SK-N-SH (cell line): Measurements from ENCODE around the gene SRSF3. TPM values are rescaled to one million over a fixed set of nuclear protein-coding genes. Genes with fewer than 3 reads are reported as not detected.
"Not testable (repeated sequence)": the region's sequence is repeated elsewhere in the genome, so short reads cannot be mapped to it uniquely, and the experiment has no call there.

Experiments
- CTCF ChIA-PET: fragments of 300-600, 350-600 bp; formaldehyde crosslinking; extraction: SDS; loops from one replicate; lab custom pipeline; 2021; lab: Yijun Ruan, JAX
- POLR2A ChIA-PET: fragments of 350-600 bp; sonication (Branson Sonifier 250); formaldehyde crosslinking; extraction: SDS; loops from one replicate; lab custom pipeline; 2020; ENCODE audit warnings: antibody characterized with exemption, inconsistent platforms; lab: Yijun Ruan, JAX
- DNase-seq: peaks from one replicate; pipeline ENCODE4 v3.0.0; 2012
- H2AFZ ChIP-seq: fragments of 200-600 bp; sonication (generic); 2 replicates; pipeline ENCODE4 v1.8.1; 2016; ENCODE audit warnings: antibody characterized with exemption, mild to moderate bottlenecking, low read depth
- H3F3A ChIP-seq: fragments of 200-600 bp; sonication (generic); replicated peaks from 2 replicates; pipeline ENCODE3; 2016; ENCODE audit warnings: antibody characterized with exemption, mild to moderate bottlenecking; ENCODE audit not compliant: insufficient read depth
- H3K27ac ChIP-seq, 2 experiments: fragments of 200-500 bp in 1 of 2; fragments of 200-600 bp in 1 of 2; sonication (Bioruptor generic) in 1 of 2; sonication (generic), shearing (Covaris generic) in 1 of 2; 2 replicates each; pipeline versions ENCODE4 v1.5.1 to v1.6.1; 2014 to 2016; ENCODE audit warnings: low read depth in 2 of 2, inconsistent platforms in 1 of 2, low read length in 1 of 2, mild to moderate bottlenecking in 1 of 2, mixed read lengths in 1 of 2
- H3K27me3 ChIP-seq: fragments of 200-600 bp; sonication (generic), shearing (Covaris generic); 2 replicates; pipeline ENCODE4 v1.6.1; 2016; ENCODE audit warnings: mixed run types; ENCODE audit not compliant: insufficient read depth
- H3K36me3 ChIP-seq, 2 experiments: fragments of 200-500 bp in 1 of 2; fragments of 200-600 bp in 1 of 2; sonication (Bioruptor generic) in 1 of 2; sonication (generic) in 1 of 2; replicated peaks in 1 of 2; 2 replicates each; pipeline versions ENCODE3 to v1.5.1; 2014 to 2016; ENCODE audit warnings: low read length in 1 of 2, mild to moderate bottlenecking in 1 of 2; ENCODE audit not compliant: insufficient read depth in 2 of 2, control insufficient read depth in 1 of 2
- H3K4me1 ChIP-seq, 2 experiments: fragments of 200-500 bp in 1 of 2; fragments of 200-600 bp in 1 of 2; sonication (Bioruptor generic) in 1 of 2; sonication (generic), shearing (Covaris generic) in 1 of 2; 2 replicates each; pipeline versions ENCODE4 v1.5.1 to v1.6.1; 2014 to 2016; ENCODE audit warnings: low read depth in 1 of 2, low read length in 1 of 2, mixed run types in 1 of 2; ENCODE audit not compliant: insufficient read depth in 2 of 2, control insufficient read depth in 1 of 2
- H3K4me2 ChIP-seq: fragments of 200-600 bp; sonication (generic), shearing (Covaris generic); 2 replicates; pipeline ENCODE4 v1.6.1; 2017; ENCODE audit warnings: mixed run types
- H3K4me3 ChIP-seq, 2 experiments: fragments of 200-500 bp in 1 of 2; fragments of 200-600 bp in 1 of 2; sonication (Bioruptor generic) in 1 of 2; sonication (generic), shearing (Covaris generic) in 1 of 2; 2 replicates each; pipeline versions ENCODE4 v1.5.1 to v1.8.1; 2014 to 2016; ENCODE audit warnings: low read depth in 2 of 2, inconsistent platforms in 1 of 2, low read length in 1 of 2, mild to moderate bottlenecking in 1 of 2, mixed read lengths in 1 of 2, moderate library complexity in 1 of 2
- H3K79me2 ChIP-seq: fragments of 200-600 bp; sonication (generic); 2 replicates; pipeline ENCODE4 v1.8.1; 2017; ENCODE audit warnings: mild to moderate bottlenecking; ENCODE audit not compliant: insufficient read depth
- H3K9ac ChIP-seq: fragments of 200-600 bp; sonication (generic); 2 replicates; pipeline ENCODE4 v1.6.1; 2017; ENCODE audit warnings: mixed run types
- H3K9me2 ChIP-seq: fragments of 200-600 bp; sonication (generic); 2 replicates; pipeline ENCODE4 v1.6.1; 2017; ENCODE audit warnings: mixed run types
- H3K9me3 ChIP-seq: fragments of 200-600 bp; sonication (generic); 2 replicates; pipeline ENCODE4 v1.6.1; 2017; ENCODE audit warnings: mixed run types, mild to moderate bottlenecking, moderate library complexity
- H4K20me1 ChIP-seq: fragments of 200-600 bp; sonication (generic); 2 replicates; pipeline ENCODE4 v1.6.1; 2017; ENCODE audit warnings: mild to moderate bottlenecking, mixed run types; ENCODE audit not compliant: insufficient read depth
- EP300 ChIP-seq, 2 experiments: IDR thresholded peaks; 2 replicates each; pipeline versions ENCODE4 v1.4.0 to v1.6.1; 2012; ENCODE audit warnings: borderline replicate concordance in 1 of 2, low read depth in 1 of 2, low read length in 1 of 2
- EZH2phosphoT487 ChIP-seq: fragments of 200-600 bp; sonication (generic); IDR thresholded peaks from 2 replicates; pipeline ENCODE4 v1.6.1; 2017; ENCODE audit warnings: low read depth, mixed run types, mild to moderate bottlenecking, antibody characterized with exemption, moderate library complexity, borderline replicate concordance
- FOXJ3 ChIP-seq: sonication (generic); formaldehyde crosslinking; IDR thresholded peaks from 2 replicates; pipeline ENCODE4 v1.5.1; 2020; ENCODE audit warnings: mild to moderate bottlenecking, missing genetic modification reagents
- GABPA ChIP-seq: IDR thresholded peaks from 2 replicates; pipeline ENCODE4 v1.4.0; 2012; ENCODE audit warnings: low read depth, mild to moderate bottlenecking
- GATA2 ChIP-seq: sonication (generic); formaldehyde crosslinking; IDR thresholded peaks from 2 replicates; pipeline ENCODE4 v1.5.0; 2020; ENCODE audit warnings: mild to moderate bottlenecking, missing genetic modification reagents
- JUND ChIP-seq: IDR thresholded peaks from 2 replicates; pipeline ENCODE4 v1.4.0; 2012
- MEF2A ChIP-seq: IDR thresholded peaks from 2 replicates; pipeline ENCODE4 v1.4.0; 2012; ENCODE audit warnings: low read depth, borderline replicate concordance
- RAD21 ChIP-seq: IDR thresholded peaks from 2 replicates; pipeline ENCODE4 v1.6.1; 2012; ENCODE audit warnings: mild to moderate bottlenecking, low read length
- RCOR1 ChIP-seq: fragments of 150-350 bp; IDR thresholded peaks from 2 replicates; pipeline ENCODE4 v1.6.1; 2017; ENCODE audit warnings: antibody characterized with exemption, low read length
- SIN3A ChIP-seq: IDR thresholded peaks from 2 replicates; pipeline ENCODE4 v1.6.1; 2012; ENCODE audit warnings: low read depth, mild to moderate bottlenecking, low read length, moderate library complexity, borderline replicate concordance
- TAF1 ChIP-seq: IDR thresholded peaks from 2 replicates; pipeline ENCODE4 v1.6.1; 2012; ENCODE audit warnings: low read depth, mild to moderate bottlenecking, low read length, moderate library complexity, borderline replicate concordance
- TCF12 ChIP-seq: IDR thresholded peaks from 2 replicates; pipeline ENCODE4 v1.4.0; 2012
- TEAD4 ChIP-seq: IDR thresholded peaks from 2 replicates; pipeline ENCODE4 v1.4.0; 2012; ENCODE audit warnings: mild to moderate bottlenecking, borderline replicate concordance; ENCODE audit not compliant: insufficient read depth
- YY1 ChIP-seq: IDR thresholded peaks from 2 replicates; pipeline ENCODE4 v1.4.0; 2012; ENCODE audit warnings: low read depth, mild to moderate bottlenecking
- WGBS: methylation state at CpG from one replicate; pipeline ENCODE4 v1.1.6; 2017; ENCODE audit warnings: low lambda C conversion rate; 5-methylcytosine and 5-hydroxymethylcytosine counted together
- polyA plus RNA-seq, 3 experiments: library from polyadenylated mRNA; depleted of rRNA; stranded (reverse); fragments of >200 nt; gene quantifications; 2 replicates each; pipeline ENCODE4 v1.2.3, GENCODE V29; 2012
- TF ChIP-seq, protein P1 (sequence below): fragments of 150-350 bp; IDR thresholded peaks from 2 replicates; pipeline ENCODE4 v1.6.1; 2017; ENCODE audit warnings: antibody characterized with exemption, low read length, low read depth, borderline replicate concordance
- TF ChIP-seq, protein P2 (sequence below): IDR thresholded peaks from 2 replicates; pipeline ENCODE4 v1.4.0; 2012; ENCODE audit warnings: low read depth
- TF ChIP-seq, protein P3 (sequence below): IDR thresholded peaks from 2 replicates; pipeline ENCODE4; 2012
- TF ChIP-seq, protein P4 (sequence below): IDR thresholded peaks from 2 replicates; pipeline ENCODE4 v1.4.0; 2012; ENCODE audit warnings: low read depth, borderline replicate concordance

Gene SRSF3
- polyA plus RNA-seq, 1 of the 3 experiments (the other 2 are of a cell fraction) = 351 TPM

DNA sequence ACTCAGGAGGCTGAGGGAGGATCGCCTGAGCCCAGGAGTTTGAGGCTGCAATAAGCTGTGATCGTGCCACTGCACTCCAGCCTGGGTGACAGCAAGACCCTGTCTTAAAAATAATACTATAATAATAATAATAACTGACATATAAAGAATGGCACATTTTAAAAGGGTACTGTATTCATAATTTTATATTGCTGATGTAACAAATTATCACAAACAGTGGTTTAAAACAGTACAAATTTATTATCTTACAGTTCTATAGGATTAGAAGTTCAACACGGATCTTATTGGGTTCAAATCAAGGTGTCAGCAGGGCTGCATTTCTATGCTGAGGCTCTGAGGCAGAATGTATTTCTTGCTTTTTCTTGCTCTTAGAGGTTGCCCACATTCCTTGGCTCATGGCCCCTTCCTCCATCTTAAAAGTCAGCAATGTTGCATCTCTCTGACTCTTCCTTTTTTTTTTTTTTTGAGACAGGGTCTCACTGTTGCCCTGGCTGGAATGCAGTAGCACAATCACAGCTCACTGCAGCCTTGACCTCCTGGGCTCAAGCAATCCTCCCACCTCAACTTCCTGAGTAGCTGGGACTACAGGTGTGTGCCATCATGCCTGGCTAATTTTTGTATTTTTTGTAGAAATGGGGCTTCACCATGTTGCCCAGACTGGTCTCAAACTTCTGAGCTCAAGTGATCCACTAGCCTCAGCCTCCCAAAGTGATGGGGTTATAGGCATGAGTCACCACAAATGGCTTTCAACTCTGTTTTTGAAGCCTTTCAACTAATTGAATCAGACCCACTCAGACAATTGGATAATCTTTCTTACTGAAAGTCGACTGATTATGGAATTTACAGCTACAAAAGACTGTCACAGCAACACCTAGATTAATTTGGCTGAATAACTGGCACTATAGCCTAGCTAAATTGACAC is 22.8 kb upstream of the SRSF3 start:
- CTCF ChIA-PET = no interaction called here
- Histone ChIP-seq H3K9me3 (no peaks in the 10 kb centered on the region), H3K27me3 (no peaks in the 10 kb centered on the region), H3K9ac (no peak overlapping the region), H3K4me2 (no peak overlapping the region)
- POLR2A ChIA-PET = no interaction called here
- no peak for TF ChIP-seq TEAD4
- no peak for TF ChIP-seq GATA2
- no peak for TF ChIP-seq TCF12
- TF ChIP-seq MEF2A = no peak
- TF ChIP-seq EZH2phosphoT487 = no peak
- TF ChIP-seq, protein P1, sequence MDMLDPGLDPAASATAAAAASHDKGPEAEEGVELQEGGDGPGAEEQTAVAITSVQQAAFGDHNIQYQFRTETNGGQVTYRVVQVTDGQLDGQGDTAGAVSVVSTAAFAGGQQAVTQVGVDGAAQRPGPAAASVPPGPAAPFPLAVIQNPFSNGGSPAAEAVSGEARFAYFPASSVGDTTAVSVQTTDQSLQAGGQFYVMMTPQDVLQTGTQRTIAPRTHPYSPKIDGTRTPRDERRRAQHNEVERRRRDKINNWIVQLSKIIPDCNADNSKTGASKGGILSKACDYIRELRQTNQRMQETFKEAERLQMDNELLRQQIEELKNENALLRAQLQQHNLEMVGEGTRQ = no peak
- TF ChIP-seq, protein P2, sequence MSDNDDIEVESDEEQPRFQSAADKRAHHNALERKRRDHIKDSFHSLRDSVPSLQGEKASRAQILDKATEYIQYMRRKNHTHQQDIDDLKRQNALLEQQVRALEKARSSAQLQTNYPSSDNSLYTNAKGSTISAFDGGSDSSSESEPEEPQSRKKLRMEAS = no peak
- no peak for TF ChIP-seq RCOR1
- TF ChIP-seq, protein P3, sequence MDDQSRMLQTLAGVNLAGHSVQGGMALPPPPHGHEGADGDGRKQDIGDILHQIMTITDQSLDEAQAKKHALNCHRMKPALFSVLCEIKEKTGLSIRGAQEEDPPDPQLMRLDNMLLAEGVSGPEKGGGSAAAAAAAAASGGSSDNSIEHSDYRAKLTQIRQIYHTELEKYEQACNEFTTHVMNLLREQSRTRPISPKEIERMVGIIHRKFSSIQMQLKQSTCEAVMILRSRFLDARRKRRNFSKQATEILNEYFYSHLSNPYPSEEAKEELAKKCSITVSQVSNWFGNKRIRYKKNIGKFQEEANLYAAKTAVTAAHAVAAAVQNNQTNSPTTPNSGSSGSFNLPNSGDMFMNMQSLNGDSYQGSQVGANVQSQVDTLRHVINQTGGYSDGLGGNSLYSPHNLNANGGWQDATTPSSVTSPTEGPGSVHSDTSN = no peak
- no peak for TF ChIP-seq TAF1
- TF ChIP-seq, protein P4, sequence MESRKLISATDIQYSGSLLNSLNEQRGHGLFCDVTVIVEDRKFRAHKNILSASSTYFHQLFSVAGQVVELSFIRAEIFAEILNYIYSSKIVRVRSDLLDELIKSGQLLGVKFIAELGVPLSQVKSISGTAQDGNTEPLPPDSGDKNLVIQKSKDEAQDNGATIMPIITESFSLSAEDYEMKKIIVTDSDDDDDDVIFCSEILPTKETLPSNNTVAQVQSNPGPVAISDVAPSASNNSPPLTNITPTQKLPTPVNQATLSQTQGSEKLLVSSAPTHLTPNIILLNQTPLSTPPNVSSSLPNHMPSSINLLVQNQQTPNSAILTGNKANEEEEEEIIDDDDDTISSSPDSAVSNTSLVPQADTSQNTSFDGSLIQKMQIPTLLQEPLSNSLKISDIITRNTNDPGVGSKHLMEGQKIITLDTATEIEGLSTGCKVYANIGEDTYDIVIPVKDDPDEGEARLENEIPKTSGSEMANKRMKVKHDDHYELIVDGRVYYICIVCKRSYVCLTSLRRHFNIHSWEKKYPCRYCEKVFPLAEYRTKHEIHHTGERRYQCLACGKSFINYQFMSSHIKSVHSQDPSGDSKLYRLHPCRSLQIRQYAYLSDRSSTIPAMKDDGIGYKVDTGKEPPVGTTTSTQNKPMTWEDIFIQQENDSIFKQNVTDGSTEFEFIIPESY = no peak
- TF ChIP-seq GABPA = no peak
- no peak for TF ChIP-seq YY1
- no peak for TF ChIP-seq JUND
- TF ChIP-seq RAD21 = no peak
- no peak for TF ChIP-seq EP300 (IDR thresholded peaks at IDR 0.05; ENCODE audit: borderline replicate concordance in 1 of 2, low read depth in 1 of 2, low read length in 1 of 2)
- TF ChIP-seq SIN3A = no peak
- TF ChIP-seq FOXJ3 (CRISPR knock-in tag) = no peak
- TF ChIP-seq, all 33 proteins: peak for 0
- Histone ChIP-seq H3K4me3 (no peak overlapping the region), H4K20me1 (no peaks in the 10 kb centered on the region), H3K4me1 (no peaks in the 10 kb centered on the region), H3K79me2 (no peaks in the 10 kb centered on the region), H3K27ac (no peak overlapping the region), H3K9me2 (no peaks in the 10 kb centered on the region), H3F3A (no peaks in the 10 kb centered on the region), H3K36me3 (no peaks in the 10 kb centered on the region), H2AFZ (no peak overlapping the region)
- DNase-seq = no peak
- WGBS = 64% methylated on average over 4 of the region's 4 CpGs

DNA sequence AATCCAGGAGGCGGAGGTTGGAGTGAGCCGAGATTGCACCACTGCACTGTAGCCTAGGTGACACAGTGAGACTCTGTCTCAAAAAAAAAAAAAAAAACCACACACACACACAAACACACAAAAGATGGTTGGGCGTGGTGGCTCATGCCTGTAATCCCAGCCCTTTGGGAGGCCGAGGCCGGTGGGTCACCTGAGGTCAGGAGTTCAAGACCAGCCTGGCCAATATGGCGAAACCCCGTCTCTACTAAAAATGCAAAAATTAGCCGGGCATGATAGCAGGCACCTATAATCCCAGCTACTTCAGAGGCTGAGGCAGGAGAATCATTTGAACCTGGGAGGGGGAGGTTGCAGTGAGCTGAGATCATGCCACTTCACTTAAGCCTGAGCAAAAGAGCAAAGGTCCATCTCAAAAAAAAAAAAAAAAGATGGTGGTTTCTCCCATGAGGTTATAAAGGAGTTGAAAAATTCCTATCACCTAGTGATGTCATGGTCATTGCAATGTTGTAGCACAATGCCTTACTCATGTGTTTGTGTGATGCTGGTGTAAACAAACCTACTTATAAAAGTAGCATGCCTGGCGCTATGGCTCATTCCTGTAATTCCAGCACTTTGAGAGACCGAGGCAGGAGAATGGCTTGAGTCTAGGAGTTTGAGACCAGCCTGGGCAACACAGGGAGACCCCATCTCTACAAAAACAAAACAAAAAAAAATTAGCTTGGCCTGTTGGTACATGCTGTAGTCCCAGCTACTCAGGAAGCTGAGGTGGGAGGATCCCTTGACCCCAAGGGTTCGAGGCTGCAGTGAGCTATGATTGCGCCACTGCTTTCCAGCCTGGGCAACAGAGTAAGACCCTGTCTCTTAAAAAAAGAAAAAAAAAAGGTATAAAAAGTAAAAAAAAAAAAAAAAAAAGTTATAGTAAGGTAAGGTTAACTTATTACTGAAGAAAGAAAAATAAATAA is 21.5 kb upstream of the SRSF3 start:
- H3K4me3 ChIP-seq, H2AFZ ChIP-seq, H3K27ac ChIP-seq, H3K9me3 ChIP-seq, H3K36me3 ChIP-seq, H3K79me2 ChIP-seq, H3K27me3 ChIP-seq, H4K20me1 ChIP-seq, H3K9ac ChIP-seq, H3F3A ChIP-seq, H3K9me2 ChIP-seq, H3K4me2 ChIP-seq, H3K4me1 ChIP-seq, DNase-seq, POLR2A ChIA-PET: not testable (repeated sequence)
- CTCF ChIA-PET = interaction anchor here (0.7 kb wide), 1 partner anchor 56 kb away, joined by 3 read pairs; no protein-coding TSS in a partner anchor
- 87% methylated on average over 12 of the region's 12 CpGs for WGBS
